Naive B cell (primary cell): Measurements from ENCODE around the gene IFT57. TPM values are rescaled to one million over a fixed set of nuclear protein-coding genes. Genes with fewer than 3 reads are reported as not detected.
A peak's percentile ranks its signal among the peaks of the same experiment; 100 is the strongest.

Experiments
- ATAC-seq, 2 donors: fragments of 150-1000 bp; cut with Tn5 transposase; 2 replicates each; pipeline ENCODE4 v1.10.0; 2021; ENCODE audit warnings: low read depth in 2 of 2, mild to moderate bottlenecking in 2 of 2, moderate library complexity in 2 of 2
- DNase-seq: peaks from one replicate; pipeline ENCODE4 v3.0.0; 2022
- H3K27ac Mint-ChIP-seq, 6 donors: one replicate each; pipeline ENCODE4 v1.8.0; 2020 to 2022; ENCODE audit warnings: mild to moderate bottlenecking in 6 of 6, mixed read lengths in 6 of 6, moderate library complexity in 5 of 6, inconsistent platforms in 2 of 6
- H3K27me3 Mint-ChIP-seq, 3 donors: one replicate each; pipeline ENCODE4 v1.8.0; 2021 to 2022; ENCODE audit warnings: mixed read lengths in 3 of 3, mild to moderate bottlenecking in 1 of 3
- H3K36me3 Mint-ChIP-seq, 2 donors: one replicate each; pipeline ENCODE4 v1.8.0; 2020 to 2022; ENCODE audit warnings: mixed read lengths in 2 of 2, inconsistent platforms in 1 of 2, mild to moderate bottlenecking in 1 of 2
- H3K4me1 Mint-ChIP-seq, 3 donors: one replicate each; pipeline ENCODE4 v1.8.0; 2020 to 2022; ENCODE audit warnings: mixed read lengths in 3 of 3, inconsistent platforms in 1 of 3, mild to moderate bottlenecking in 1 of 3, moderate library complexity in 1 of 3
- H3K4me3 Mint-ChIP-seq, 8 donors: one replicate each; pipeline ENCODE4 v1.8.0; 2020 to 2022; ENCODE audit warnings: mild to moderate bottlenecking in 8 of 8, mixed read lengths in 8 of 8, moderate library complexity in 8 of 8, inconsistent platforms in 2 of 8
- H3K9me3 Mint-ChIP-seq, 7 donors: one replicate each; pipeline ENCODE4 v1.8.0; 2020 to 2022; ENCODE audit warnings: mixed read lengths in 7 of 7, mild to moderate bottlenecking in 5 of 7, inconsistent platforms in 2 of 7, moderate library complexity in 1 of 7
- polyA plus RNA-seq, 6 donors: library from polyadenylated mRNA; unstranded; fragments of 300-500 nt; fragmentation: Illumina TruSeq; gene quantifications; one replicate each; pipeline ENCODE4 v1.2.3, GENCODE V29; 2021; ENCODE audit warnings: low read depth in 6 of 6

IFT57 gene
- polyA plus RNA-seq, 6 donors from 2014 or later = 160 to 239 (median 203) TPM

DNA sequence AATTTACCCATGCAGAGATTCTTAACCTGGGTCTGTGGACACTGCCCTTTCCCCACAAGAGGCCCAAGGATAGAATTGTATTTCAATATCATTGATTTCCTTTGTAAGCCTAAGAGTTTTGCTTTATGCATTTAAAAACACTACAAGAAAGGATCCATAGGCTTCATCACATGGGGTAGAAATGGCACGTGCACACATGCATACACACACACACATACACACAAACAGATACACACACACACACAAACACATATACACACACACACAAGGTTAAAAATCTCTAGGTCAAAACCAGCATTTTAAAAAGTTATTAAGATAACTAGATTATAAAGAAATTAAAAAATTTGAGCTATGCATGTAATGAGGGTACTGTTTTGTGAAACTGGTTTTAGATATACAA, 95.9 kb downstream of the IFT57 start:
- H3K36me3 Mint-ChIP-seq = peaks cover 16 to 17% of the 10 kb centered on the region in 2 donors
- H3K4me3 Mint-ChIP-seq = peak overlapping the region; percentile 85 to 96 (median 92)
- H3K27me3 Mint-ChIP-seq = no peaks in the 10 kb centered on the region
- H3K27ac Mint-ChIP-seq = peak overlapping the region; percentile 100
- no peak for ATAC-seq
- H3K9me3 Mint-ChIP-seq = peaks cover 0 to 9% (median 5%) of the 10 kb centered on the region in 7 donors
- H3K4me1 Mint-ChIP-seq = peaks cover 80 to 90% (median 89%) of the 10 kb centered on the region in 3 donors
- no peak for DNase-seq

- Mint-ChIP-seq H3K4me1 (peaks cover 80 to 89% (median 82%) of the 10 kb centered on the region in 3 donors), H3K4me3 (peak overlapping the region; percentile 85 to 96 (median 92)), H3K36me3 (peaks cover 16 to 17% of the 10 kb centered on the region in 2 donors), H3K27me3 (no peaks in the 10 kb centered on the region), H3K27ac (peak overlapping the region; percentile 100), H3K9me3 (peaks cover 0 to 9% (median 5%) of the 10 kb centered on the region in 7 donors)
- ATAC-seq = peak; percentile 70 to 71
- DNase-seq = peak; percentile 93
Observed at GRCh38 chr3:108125550-108126071, 96.6 kb downstream of the IFT57 start.

DNA sequence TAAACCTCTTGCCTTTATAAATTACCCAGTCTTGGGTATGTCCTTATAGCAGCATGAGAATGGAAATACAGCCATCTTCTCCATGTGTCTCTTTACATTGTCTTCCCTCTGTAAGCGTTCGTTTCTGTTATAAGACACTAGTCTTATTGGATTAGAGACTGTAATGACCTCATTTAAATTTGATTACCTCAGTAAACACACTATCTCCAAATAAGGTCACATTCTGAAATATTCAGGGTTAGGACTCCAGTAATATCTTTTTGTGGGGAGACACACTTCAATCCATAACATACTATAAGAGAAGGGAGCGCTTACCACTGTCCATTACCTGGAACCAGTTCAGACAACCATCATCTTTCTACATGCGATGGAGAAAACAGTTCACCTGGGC, 97.1 kb downstream of the IFT57 start:
- Mint-ChIP-seq H3K27ac (peak overlapping the region; percentile 100), H3K9me3 (peaks cover 0 to 9% (median 5%) of the 10 kb centered on the region in 7 donors), H3K36me3 (peaks cover 16 to 17% of the 10 kb centered on the region in 2 donors), H3K4me3 (peak overlapping the region; percentile 85 to 96 (median 92)), H3K27me3 (no peaks in the 10 kb centered on the region), H3K4me1 (peaks cover 78 to 87% (median 79%) of the 10 kb centered on the region in 3 donors)
- DNase-seq (no peak), ATAC-seq (no peak)

DNA sequence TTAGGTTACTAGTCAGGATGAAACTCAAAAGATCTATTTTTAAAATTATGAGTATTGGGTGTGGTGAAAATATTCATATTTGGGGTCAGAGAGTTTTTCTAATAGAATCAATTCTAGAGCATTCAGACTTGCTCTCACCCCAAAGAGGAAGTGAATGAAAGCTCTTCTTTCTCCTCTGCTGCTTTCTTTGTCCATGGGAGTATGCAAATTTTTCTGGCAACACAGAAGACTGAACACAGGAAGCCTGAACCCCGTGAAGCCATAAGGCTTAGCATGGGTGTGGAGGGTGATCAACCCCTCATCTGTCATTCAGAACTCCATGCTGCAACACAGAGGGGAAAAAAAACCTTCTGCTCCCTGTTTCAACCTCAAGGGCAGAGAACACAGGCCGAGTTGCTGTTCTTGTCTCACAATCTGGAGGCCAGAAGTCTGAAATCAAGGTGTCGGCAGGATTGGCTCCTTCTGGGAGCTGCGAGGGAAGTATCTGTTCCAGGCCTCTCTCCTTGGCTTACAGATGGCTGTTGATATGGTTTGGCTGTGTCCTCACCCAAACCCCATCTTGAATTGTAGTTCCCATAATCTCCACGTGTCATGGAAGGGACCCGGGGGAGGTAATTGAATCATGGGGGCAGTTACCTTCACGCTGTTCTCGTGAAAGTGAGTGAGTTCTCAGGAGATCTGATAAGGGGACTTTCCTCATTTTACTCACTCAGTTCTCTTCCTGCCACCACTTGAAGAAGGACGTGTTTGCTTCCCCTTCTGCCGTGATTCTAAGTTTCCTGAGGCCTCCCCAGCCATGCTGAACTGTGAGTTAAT, 97.7 kb downstream of the IFT57 start:
- Mint-ChIP-seq H3K4me3 (peak overlapping the region; percentile 85 to 96 (median 92)), H3K36me3 (peaks cover 16 to 17% of the 10 kb centered on the region in 2 donors), H3K4me1 (peaks cover 78 to 87% (median 79%) of the 10 kb centered on the region in 3 donors), H3K27ac (peak overlapping the region; percentile 100), H3K9me3 (peaks cover 0 to 10% (median 5%) of the 10 kb centered on the region in 7 donors), H3K27me3 (no peaks in the 10 kb centered on the region)
- DNase-seq (peak; percentile 91), ATAC-seq (peak; percentile 66 to 67)

DNA sequence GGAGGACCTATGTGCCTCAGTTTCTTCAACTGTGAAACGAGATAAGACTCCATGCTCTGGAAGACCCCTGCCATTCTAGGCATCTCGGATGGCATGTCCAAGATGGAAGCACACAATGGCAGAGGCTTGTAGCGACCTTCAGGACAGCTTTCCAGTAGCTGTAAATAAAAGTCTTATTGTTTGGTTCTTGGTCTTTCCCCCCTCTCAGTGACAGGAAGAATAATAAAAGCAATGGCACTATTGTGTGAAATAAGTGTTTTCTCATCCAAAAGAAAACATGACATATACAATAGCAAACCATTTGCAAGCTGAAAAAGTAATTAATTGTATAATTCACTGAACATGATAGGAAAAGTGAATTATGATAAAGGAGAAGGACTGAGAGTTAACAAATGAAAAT, 98.9 kb downstream of the IFT57 start:
- Mint-ChIP-seq H3K9me3 (peaks cover 0 to 10% (median 5%) of the 10 kb centered on the region in 7 donors), H3K36me3 (peaks cover 8 to 12% of the 10 kb centered on the region in 2 donors)

GRCh38 chr3:108122276-108122675, 99.9 kb downstream of the IFT57 start:
- Mint-ChIP-seq H3K27ac (peak overlapping the region; percentile 83 to 100 (median 96)), H3K4me1 (peaks cover 65 to 79% (median 79%) of the 10 kb centered on the region in 3 donors), H3K27me3 (no peaks in the 10 kb centered on the region), H3K9me3 (peaks cover 0 to 7% (median under 1%) of the 10 kb centered on the region in 7 donors), H3K4me3 (peak overlapping the region in 6 of 8 donors; percentile 0 to 92 (median 36)), H3K36me3 (peaks cover 2 to 3% of the 10 kb centered on the region in 2 donors)
- no peak for ATAC-seq
- no peak for DNase-seq

More for the DNA sequence above, 98.9 kb downstream of the IFT57 start:
- Mint-ChIP-seq H3K4me3 (peak overlapping the region in 7 of 8 donors; percentile 60 to 96 (median 89)), H3K27ac (peak overlapping the region; percentile 90 to 100 (median 100)), H3K4me1 (peaks cover 69 to 78% (median 78%) of the 10 kb centered on the region in 3 donors), H3K27me3 (no peaks in the 10 kb centered on the region)
- no peak for DNase-seq
- ATAC-seq = no peak

- Mint-ChIP-seq H3K27ac (peak overlapping the region in 3 of 6 donors; percentile 15 to 70 (median 67)), H3K27me3 (no peaks in the 10 kb centered on the region), H3K4me1 (peaks cover 46 to 64% (median 56%) of the 10 kb centered on the region in 3 donors), H3K9me3 (peaks cover 0 to 2% (median 0%) of the 10 kb centered on the region in 7 donors), H3K4me3 (no peak overlapping the region), H3K36me3 (no peaks in the 10 kb centered on the region)
- ATAC-seq = no peak
- no peak for DNase-seq
Observed at GRCh38 chr3:108119398-108120104, 102.7 kb downstream of the IFT57 start.

GRCh38 chr3:108118038-108118768, 104.0 kb downstream of the IFT57 start:
- Mint-ChIP-seq H3K4me3 (no peak overlapping the region), H3K9me3 (peaks cover 0 to 2% (median 0%) of the 10 kb centered on the region in 7 donors), H3K4me1 (peaks cover 32 to 50% (median 43%) of the 10 kb centered on the region in 3 donors), H3K27ac (peak overlapping the region in 1 of 6 donors; percentile 38), H3K27me3 (no peaks in the 10 kb centered on the region), H3K36me3 (no peaks in the 10 kb centered on the region)
- no peak for DNase-seq
- no peak for ATAC-seq

- Mint-ChIP-seq H3K27me3 (no peaks in the 10 kb centered on the region), H3K9me3 (peaks cover 0 to 2% (median 0%) of the 10 kb centered on the region in 7 donors), H3K4me3 (peak overlapping the region in 1 of 8 donors; percentile 6), H3K27ac (peak overlapping the region in 1 of 6 donors; percentile 42), H3K36me3 (no peaks in the 10 kb centered on the region), H3K4me1 (peaks cover 24 to 41% (median 34%) of the 10 kb centered on the region in 3 donors)
- DNase-seq (no peak), ATAC-seq (no peak)
Observed at GRCh38 chr3:108117241-108117775, 104.9 kb downstream of the IFT57 start.

GRCh38 chr3:108114423-108115065, 107.7 kb downstream of the IFT57 start:
- Mint-ChIP-seq H3K9me3 (no peaks in the 10 kb centered on the region), H3K4me1 (peaks cover 5 to 22% (median 16%) of the 10 kb centered on the region in 3 donors), H3K27me3 (no peaks in the 10 kb centered on the region), H3K27ac (no peak overlapping the region), H3K4me3 (no peak overlapping the region), H3K36me3 (no peaks in the 10 kb centered on the region)
- no peak for ATAC-seq
- no peak for DNase-seq

- no peak overlapping the region for H3K4me3 Mint-ChIP-seq
- H3K27ac Mint-ChIP-seq = no peak overlapping the region
- DNase-seq (no peak), ATAC-seq (no peak)
- H3K4me1 Mint-ChIP-seq = peaks cover 5 to 17% (median 14%) of the 10 kb centered on the region in 3 donors
- H3K36me3 Mint-ChIP-seq = no peaks in the 10 kb centered on the region
- H3K9me3 Mint-ChIP-seq = no peaks in the 10 kb centered on the region
- H3K27me3 Mint-ChIP-seq = no peaks in the 10 kb centered on the region
Observed at GRCh38 chr3:108113975-108114374, 108.2 kb downstream of the IFT57 start.

- ATAC-seq (no peak), DNase-seq (no peak)
- Mint-ChIP-seq H3K4me1 (peaks cover 6 to 19% (median 14%) of the 10 kb centered on the region in 3 donors), H3K36me3 (no peaks in the 10 kb centered on the region), H3K27me3 (no peaks in the 10 kb centered on the region), H3K4me3 (no peak overlapping the region), H3K27ac (no peak overlapping the region), H3K9me3 (no peaks in the 10 kb centered on the region)
Observed at GRCh38 chr3:108110934-108111333, 111.3 kb downstream of the IFT57 start.
